GM12801 (cell line): ENCODE measurements around the gene BBOX1.

ENCODE experiments used
- TF ChIP-seq, protein P1 (sequence below): IDR thresholded peaks from one replicate; pipeline ENCODE4 v1.5.1; 2011; ENCODE audit warnings: control low read depth; ENCODE audit not compliant: insufficient read length; ENCODE audit errors: extremely low read depth

The BBOX1 gene

DNA sequence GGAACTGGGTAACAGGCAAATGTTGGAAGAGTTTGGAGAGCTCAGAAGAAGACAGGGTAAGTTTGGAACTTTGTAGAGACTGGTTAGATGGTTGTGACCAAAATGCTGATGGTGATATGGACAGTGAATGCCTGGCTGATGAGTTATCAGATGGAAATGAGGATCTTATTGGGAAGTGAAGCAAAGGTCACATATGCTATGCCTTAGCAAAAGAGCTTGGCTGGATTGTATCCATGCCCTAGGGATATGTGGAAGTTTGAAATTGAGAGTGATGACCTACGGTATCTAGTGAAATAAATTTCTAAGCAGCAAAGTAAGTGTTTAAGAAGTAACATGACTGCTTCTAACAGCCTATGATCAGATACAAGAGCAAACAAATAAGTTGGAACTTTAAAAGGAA is 17.8 kb downstream of the BBOX1 start:
- TF ChIP-seq, protein P1, sequence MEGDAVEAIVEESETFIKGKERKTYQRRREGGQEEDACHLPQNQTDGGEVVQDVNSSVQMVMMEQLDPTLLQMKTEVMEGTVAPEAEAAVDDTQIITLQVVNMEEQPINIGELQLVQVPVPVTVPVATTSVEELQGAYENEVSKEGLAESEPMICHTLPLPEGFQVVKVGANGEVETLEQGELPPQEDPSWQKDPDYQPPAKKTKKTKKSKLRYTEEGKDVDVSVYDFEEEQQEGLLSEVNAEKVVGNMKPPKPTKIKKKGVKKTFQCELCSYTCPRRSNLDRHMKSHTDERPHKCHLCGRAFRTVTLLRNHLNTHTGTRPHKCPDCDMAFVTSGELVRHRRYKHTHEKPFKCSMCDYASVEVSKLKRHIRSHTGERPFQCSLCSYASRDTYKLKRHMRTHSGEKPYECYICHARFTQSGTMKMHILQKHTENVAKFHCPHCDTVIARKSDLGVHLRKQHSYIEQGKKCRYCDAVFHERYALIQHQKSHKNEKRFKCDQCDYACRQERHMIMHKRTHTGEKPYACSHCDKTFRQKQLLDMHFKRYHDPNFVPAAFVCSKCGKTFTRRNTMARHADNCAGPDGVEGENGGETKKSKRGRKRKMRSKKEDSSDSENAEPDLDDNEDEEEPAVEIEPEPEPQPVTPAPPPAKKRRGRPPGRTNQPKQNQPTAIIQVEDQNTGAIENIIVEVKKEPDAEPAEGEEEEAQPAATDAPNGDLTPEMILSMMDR: no peak

DNA sequence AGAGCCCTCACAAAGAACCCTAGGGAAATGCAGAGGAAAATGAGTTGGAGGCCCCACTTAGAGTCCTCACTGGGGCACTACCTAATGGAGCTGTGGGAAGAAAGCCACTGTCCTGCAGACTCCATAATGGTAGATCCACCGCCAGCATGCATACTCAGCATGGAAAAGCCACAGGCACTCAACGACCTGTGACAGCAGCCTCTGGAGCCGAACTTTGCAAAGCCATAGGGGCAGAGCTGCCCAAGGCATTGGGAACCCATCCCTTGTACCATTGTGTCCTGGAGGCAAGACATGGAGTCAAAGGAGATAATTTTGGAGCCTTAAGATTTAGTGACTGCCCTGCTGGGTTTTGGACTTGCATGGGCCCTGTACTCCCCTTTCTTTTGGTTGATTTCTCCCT is 18.8 kb downstream of the BBOX1 start:
- TF ChIP-seq, protein P1: no peak

DNA sequence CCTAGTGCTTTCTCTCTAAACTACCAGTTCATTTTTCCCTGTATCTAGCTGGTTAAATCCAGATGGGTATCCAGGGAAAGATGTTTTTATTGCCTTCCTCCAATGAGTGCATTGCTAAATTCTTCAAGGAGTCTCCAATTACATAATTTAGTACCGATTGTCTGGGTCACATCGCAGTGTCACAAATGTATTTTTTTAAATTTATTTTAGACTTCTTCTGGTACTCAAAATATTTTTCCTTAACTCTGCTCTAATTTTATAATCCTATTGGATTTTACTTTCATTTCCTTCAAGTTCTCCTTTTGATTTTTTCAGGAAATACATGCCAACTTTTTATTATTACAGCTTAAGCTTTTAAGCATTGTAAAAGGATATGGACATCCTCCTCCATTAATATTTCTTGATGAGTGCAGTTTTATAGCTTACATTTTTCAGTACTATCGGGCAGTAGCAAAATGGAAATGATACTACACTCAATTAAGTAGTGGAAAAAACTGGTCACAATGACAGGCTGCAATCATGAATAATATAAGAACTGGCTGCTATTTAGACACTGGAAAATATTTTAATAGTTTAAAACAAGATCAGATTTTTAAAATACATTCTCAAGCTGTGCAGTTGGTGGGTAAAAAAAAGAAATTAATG is 20.3 kb downstream of the BBOX1 start:
- TF ChIP-seq, protein P1: no peak

DNA sequence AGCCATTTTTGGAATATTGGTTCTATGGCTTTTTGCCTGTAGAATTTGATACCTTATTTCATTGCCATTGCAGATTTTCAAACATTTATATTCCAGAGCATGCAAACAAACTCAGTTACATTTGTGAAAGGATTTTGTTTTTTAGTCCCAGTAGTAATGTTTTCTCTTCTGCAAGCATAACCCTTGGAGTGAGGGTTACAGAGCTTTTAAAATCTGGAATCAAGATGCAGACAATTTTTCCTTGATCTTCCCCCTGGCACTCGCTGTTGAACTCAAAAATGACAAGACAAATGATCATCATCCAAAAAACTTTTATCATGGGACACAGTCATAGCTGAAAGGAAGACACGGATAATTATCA is 20.8 kb downstream of the BBOX1 start:
- TF ChIP-seq, protein P1: no peak

DNA sequence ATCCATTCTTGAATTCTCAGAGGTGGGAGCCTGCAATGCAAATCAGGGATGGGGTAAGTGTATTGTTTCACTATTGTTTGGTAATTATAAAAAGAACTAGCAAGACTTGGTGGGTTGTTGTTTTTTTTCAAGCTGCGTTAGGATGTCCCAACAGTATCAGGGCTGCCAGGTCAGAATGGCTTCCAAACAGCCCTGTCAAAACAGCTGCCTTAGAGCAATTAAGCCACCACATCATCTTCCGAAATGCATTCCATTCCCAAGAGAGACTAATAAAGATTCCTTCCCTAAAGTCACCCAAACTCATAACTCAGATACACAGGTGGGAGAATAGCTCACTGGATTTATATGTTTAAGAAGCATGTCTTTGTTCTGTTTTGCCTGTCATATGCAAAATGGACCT is 23.5 kb downstream of the BBOX1 start:
- TF ChIP-seq, protein P1: no peak

DNA sequence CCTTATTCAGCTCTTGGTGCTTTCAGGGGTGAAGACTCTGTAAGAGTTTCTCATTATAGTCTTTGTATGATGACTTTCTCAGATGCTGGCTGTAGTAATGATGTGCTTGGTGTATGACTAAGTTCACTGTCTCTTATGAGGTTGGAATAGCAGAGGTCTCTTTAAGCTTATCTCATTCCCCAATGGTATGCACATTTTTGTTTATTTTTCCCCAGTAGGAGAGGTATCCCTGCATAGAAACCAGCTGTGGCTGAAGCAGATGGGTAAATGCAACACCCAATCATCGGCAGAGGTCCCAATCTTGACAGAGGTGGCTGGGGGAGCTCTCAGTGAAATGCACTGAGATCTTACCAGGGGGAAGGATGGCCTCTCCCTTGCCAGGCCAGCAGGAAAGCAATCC is 34.6 kb downstream of the BBOX1 start:
- TF ChIP-seq, protein P1: no peak

DNA sequence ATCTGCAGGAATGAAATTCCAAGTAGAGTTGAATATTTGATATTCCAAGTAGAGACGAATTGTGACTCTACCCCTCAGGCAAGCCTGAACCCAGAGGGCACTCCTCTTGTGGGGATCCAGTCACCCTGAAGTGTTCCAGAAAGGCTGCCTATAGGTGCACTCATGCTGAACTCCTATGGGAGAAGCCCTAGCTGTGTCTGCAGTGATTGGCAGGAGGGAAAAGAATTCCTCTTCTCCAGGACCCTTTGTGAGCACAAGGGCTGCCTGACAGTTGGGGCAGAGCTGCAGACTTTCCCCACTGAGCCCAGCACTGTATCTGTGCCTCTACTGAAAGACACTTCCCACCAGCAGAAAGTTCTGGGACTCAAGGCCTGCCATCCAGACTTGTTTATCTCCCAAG is 35.0 kb downstream of the BBOX1 start:
- TF ChIP-seq, protein P1: no peak

DNA sequence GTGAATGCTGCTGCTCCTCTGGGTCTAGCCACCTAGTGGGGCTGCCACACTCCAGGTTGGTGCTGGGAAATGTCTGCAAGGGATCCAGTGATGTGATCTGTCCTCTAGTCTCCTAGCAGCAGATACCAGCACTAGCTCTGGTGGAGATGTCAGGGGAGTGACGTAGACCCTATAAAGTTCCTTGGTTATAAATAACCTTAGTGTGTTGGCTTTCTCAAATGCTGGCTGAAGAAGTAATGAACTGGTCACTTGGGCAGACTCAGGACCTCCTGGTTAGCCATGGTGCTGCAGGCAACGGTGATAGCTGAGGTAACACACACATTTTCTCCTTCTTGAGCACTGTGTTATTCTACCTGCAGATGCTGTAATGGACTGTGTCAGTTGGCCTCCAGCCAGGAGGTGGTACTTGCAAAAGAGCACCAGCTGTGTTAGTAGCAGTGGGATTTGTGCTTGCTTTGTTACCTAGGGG is 35.5 kb downstream of the BBOX1 start:
- TF ChIP-seq, protein P1: no peak
